Measurements from ENCODE around the gene VWA5B2.
A peak's percentile ranks its signal among the peaks of the same experiment; 100 is the strongest.

Gene VWA5B2

DNA sequence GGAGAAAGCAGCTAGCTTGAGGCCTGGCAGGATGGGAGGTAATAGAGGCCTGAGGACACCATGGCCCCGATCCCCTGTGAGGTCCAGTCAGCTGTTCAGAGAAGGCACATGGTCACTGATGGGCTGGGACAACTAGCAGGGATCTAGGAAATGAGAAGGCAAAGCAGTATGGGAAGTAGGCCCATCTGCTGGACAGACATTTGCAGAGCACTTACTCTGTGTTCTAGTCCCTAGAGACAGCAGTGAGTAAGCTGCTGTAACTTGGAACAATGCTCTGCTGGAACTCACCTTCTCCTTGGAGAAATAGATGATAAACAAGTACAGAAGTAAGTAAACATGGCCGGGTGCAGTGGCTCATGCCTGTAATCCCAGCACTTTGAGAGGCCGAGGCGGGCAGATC lies 53.6 kb downstream of the VWA5B2 start:
- DNase-seq = no peak

DNA sequence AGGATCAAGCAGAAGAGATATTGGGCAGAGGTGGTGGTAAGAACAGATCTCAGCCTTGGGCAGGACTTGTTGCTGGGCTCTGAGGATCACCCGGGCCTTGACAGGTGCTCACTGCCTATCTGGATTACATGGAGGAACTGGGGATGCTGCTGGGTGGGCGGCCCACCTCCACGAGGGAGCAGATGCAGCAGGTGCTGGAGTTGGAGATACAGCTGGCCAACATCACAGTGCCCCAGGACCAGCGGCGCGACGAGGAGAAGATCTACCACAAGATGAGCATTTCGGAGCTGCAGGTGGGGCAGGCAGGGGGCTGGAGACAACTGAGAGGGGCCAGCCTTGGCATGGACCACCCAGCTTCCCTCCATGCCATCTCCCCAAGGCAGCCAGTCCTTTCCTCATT lies 54.3 kb downstream of the VWA5B2 start:
- no peak for DNase-seq

DNA sequence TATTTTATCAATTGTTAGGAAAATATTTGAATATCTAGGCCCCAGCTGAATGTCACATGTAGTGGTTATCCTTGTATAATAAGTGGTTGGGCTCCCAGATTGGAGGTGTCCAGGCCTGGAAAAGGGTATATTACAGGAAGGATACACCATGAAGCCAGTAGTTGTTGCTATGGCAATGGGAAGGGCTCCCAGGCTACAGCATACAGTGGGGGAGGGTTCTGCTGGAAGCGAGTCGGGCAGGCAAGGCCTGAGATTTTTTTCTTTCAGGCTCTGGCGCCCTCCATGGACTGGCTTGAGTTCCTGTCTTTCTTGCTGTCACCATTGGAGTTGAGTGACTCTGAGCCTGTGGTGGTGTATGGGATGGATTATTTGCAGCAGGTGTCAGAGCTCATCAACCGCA lies 55.3 kb downstream of the VWA5B2 start:
- peak; percentile 95 to 96 for DNase-seq

DNA sequence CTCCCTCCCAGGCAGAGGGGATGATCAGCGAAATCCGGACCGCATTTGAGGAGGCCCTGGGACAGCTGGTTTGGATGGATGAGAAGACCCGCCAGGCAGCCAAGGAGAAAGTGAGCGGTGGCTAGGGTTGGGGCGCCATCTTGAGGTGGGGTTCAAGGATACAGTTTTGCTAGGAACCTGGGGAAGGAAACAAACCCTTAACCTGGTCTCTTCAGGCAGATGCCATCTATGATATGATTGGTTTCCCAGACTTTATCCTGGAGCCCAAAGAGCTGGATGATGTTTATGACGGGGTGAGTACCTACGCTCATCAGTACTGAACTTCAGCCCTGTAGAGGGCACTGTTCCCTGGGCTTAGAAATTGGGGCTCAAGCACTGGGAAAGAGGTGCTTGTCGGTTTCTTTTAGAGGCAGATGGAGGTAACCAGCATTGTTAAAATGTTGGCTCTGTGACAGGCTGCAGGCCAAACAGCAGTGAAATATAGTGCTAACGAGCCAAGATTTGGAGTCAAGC lies 60.1 kb downstream of the VWA5B2 start:
- peak; percentile 80 to 82 for DNase-seq

DNA sequence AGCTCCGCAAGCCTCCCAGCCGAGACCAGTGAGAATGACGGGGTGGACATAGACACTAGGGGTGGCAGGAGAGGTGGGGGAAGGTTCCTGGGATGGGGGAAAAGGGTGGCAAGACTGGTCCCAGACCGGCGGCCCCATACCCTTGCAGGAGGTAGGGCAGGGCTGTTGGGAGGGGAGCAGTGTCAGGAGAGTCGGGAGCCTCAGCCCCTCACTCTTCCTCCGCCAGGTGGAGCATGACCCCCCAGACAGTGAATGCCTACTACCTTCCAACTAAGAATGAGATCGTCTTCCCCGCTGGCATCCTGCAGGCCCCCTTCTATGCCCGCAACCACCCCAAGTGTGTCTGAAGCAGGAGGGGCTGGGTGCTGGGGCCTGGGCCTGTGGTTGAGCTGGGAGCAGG lies 60.9 kb downstream of the VWA5B2 start:
- DNase-seq = no peak

DNA sequence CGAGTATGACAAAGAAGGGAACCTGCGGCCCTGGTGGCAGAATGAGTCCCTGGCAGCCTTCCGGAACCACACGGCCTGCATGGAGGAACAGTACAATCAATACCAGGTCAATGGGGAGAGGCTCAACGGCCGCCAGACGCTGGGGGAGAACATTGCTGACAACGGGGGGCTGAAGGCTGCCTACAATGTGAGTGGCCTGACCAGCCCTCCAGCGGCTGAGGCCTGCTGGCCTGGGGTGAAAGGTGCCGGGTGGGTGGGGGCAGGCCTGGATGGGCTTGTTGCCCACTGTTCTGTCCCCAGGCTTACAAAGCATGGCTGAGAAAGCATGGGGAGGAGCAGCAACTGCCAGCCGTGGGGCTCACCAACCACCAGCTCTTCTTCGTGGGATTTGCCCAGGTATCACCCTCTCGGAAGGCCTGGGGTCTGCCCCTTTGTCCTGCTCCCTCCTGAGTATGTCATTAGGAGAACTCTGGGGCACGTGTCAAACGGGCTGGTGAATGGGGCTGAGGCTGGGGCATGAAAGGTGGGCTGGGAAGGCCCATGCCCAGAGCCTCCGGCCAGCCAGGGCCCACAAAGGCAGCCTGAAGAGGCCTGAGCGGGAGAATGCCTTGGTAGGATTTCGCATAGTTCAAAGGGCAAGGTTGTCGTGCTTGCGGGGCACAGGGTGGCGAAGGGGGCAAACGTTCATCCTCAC lies 61.8 kb downstream of the VWA5B2 start:
- DNase-seq = no peak
